ENCODE measurements around the gene TRAPPC14. TPM values are rescaled to one million over a fixed set of nuclear protein-coding genes. Genes with fewer than 3 reads are reported as not detected.

The TRAPPC14 gene
- total and polyA plus RNA-seq, 2 of the 13 experiments (the other 11 are each of a cell fraction or from before 2014, with no cell fraction given): 4.7 to 9.6 TPM

DNA sequence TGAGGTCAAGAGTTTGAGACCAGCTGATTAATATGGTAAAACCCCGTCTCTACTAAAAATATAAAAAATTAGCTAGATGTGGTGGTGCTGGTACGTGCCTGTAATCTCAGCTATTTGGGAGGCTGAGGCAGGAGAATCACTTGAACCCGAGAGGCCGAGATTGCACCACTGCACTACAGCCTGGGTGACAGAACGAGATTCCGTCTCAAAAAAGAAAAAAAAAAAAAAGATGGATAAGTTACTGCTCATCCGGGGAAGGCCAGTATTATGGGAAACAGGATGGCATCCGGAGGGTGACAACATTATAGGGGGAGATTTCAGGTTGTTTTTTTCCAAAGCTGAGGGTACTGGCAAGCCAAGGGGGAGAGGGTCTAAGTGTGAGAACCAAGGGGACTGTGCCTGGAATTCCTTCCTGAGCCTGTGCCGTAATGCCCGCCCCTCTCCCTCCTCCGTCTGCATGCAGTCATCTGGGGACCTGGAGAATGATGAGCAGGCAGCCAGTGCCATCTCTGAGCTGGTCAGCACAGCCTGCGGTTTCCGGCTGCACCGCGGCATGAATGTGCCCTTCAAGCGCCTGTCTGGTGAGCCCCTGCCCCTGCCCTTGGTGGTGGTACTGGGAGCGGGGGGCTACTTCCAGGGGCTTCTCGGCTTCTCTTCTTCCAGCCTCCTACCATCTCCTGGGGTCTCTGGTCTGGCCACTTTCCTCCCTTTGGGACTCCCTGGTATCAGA is 5.4 kb downstream of the TRAPPC14 start:
- no peaks in the 10 kb centered on the region for H3K27me3 ChIP-seq (ENCODE audit: control insufficient read depth in 1 of 2, insufficient read depth in 2 of 2, low read length in 2 of 2)
- intact Hi-C loops (cut with micrococcal nuclease; ENCODE audit: unreplicated experiment) (no loop called here), in situ Hi-C loops (cut with HindIII; ENCODE audit: extremely low pct_ligation_motif_present, low pct_unique_long_range_greater_than_20kb) (no loop called here)
- BruUV-seq (replicated peaks): no TSS peak
- H3K36me3 ChIP-seq (replicated peaks in 1 of 2; ENCODE audit: control insufficient read depth in 1 of 2, insufficient read depth in 2 of 2, low read length in 2 of 2): peaks cover 6 to 24% of the 10 kb centered on the region in 2 experiments
- peaks cover 75% of the 10 kb centered on the region for H3K4me1 ChIP-seq (ENCODE audit: insufficient read depth, low read length)
- no peak overlapping the region for H3K4me2 ChIP-seq (ENCODE audit: low read depth, low read length)
- CTCF ChIA-PET (ENCODE audit: low intra/inter-chr PET ratio, low total read pairs): no interaction called here
- no peak overlapping the region for H2AFZ ChIP-seq (ENCODE audit: low read length)
- H3K9ac ChIP-seq (ENCODE audit: insufficient read depth, low read depth, low read length): no peak overlapping the region
- TF ChIP-seq POLR2A (IDR thresholded peaks at IDR 0.05; ENCODE audit: insufficient read depth in 1 of 2, low read depth in 2 of 2, low read length in 2 of 2) (peak in 1 of 2 experiments; percentile 38; a peak in 1 of 4 replicates), U2AF2 (IDR thresholded peaks at IDR 0.05; ENCODE audit: low read depth, low read length) (no peak), ZSCAN30 (CRISPR knock-in tag; IDR thresholded peaks at IDR 0.05) (no peak), AGO1 (IDR thresholded peaks at IDR 0.05; ENCODE audit: low read depth, low read length, poor library complexity, severe bottlenecking) (peak; percentile 43), ZKSCAN1 (IDR thresholded peaks at IDR 0.05; ENCODE audit: low read length) (no peak), AGO2 (optimal IDR thresholded peaks at IDR 0.05; ENCODE audit: low read depth, low read length) (peak; percentile 82), PTBP1 (IDR thresholded peaks at IDR 0.05; ENCODE audit: low read depth, low read length, poor library complexity, severe bottlenecking) (no peak), SRY (CRISPR knock-in tag; IDR thresholded peaks at IDR 0.05) (no peak), ZNF138 (CRISPR knock-in tag; IDR thresholded peaks at IDR 0.05; ENCODE audit: low read depth) (no peak), EP300 (IDR thresholded peaks at IDR 0.05; ENCODE audit: low read depth in 2 of 2, low read length in 2 of 2) (no peak), EP300 (CRISPR knock-in tag; IDR thresholded peaks at IDR 0.05; ENCODE audit: borderline replicate concordance) (no peak), HIVEP1 (CRISPR knock-in tag; IDR thresholded peaks at IDR 0.05) (no peak), POGZ (CRISPR knock-in tag; IDR thresholded peaks at IDR 0.05) (no peak), ZFP62 (CRISPR knock-in tag; IDR thresholded peaks at IDR 0.05) (no peak), TBX2 (CRISPR knock-in tag; IDR thresholded peaks at IDR 0.05; ENCODE audit: borderline replicate concordance) (no peak), ZNF30 (CRISPR knock-in tag; IDR thresholded peaks at IDR 0.05) (no peak), RBFOX2 (IDR thresholded peaks at IDR 0.05; ENCODE audit: low read depth, low read length) (peak; percentile 61)
- TF ChIP-seq, protein P1, sequence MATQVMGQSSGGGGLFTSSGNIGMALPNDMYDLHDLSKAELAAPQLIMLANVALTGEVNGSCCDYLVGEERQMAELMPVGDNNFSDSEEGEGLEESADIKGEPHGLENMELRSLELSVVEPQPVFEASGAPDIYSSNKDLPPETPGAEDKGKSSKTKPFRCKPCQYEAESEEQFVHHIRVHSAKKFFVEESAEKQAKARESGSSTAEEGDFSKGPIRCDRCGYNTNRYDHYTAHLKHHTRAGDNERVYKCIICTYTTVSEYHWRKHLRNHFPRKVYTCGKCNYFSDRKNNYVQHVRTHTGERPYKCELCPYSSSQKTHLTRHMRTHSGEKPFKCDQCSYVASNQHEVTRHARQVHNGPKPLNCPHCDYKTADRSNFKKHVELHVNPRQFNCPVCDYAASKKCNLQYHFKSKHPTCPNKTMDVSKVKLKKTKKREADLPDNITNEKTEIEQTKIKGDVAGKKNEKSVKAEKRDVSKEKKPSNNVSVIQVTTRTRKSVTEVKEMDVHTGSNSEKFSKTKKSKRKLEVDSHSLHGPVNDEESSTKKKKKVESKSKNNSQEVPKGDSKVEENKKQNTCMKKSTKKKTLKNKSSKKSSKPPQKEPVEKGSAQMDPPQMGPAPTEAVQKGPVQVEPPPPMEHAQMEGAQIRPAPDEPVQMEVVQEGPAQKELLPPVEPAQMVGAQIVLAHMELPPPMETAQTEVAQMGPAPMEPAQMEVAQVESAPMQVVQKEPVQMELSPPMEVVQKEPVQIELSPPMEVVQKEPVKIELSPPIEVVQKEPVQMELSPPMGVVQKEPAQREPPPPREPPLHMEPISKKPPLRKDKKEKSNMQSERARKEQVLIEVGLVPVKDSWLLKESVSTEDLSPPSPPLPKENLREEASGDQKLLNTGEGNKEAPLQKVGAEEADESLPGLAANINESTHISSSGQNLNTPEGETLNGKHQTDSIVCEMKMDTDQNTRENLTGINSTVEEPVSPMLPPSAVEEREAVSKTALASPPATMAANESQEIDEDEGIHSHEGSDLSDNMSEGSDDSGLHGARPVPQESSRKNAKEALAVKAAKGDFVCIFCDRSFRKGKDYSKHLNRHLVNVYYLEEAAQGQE (IDR thresholded peaks at IDR 0.05; ENCODE audit: borderline replicate concordance in 1 of 2, low read depth in 1 of 2, low read length in 2 of 2): no peak
- H3K27ac ChIP-seq (ENCODE audit: extremely low read length, insufficient read depth, low read length): no peak overlapping the region
- peaks cover 6% of the 10 kb centered on the region; the same call in 1 of the 2 replicates for H4K20me1 ChIP-seq (ENCODE audit: insufficient read depth, low read length)
- WGBS (ENCODE audit: low lambda C conversion rate): 97% methylated on average over 13 of the region's 18 CpGs
- FAIRE-seq (no peak), ATAC-seq (no peak), DNase-seq (ENCODE audit: low spot score) (no peak)
- no peaks in the 10 kb centered on the region for H3K9me3 ChIP-seq (ENCODE audit: low read length)
- no peak overlapping the region for H3K4me3 ChIP-seq (replicated peaks in 1 of 3; ENCODE audit: insufficient read depth in 1 of 3, low read depth in 2 of 3, low read length in 3 of 3)
- POLR2A ChIA-PET: no interaction called here
- peaks cover 15% of the 10 kb centered on the region for H3K79me2 ChIP-seq (ENCODE audit: insufficient read depth, low read length)

Measured in HepG2 (cell line).